Stimulated activated CD4-positive, alpha-beta T cell treated with anti-CD3 and anti-CD28 coated beads, Interleukin-12 subunit alpha, Interleukin-12 subunit beta, amount 100 ng/mL, for 4 hours (primary cell): ENCODE measurements around the gene MBD5.

Source experiments
- DNase-seq: peaks from one replicate; pipeline ENCODE4 v3.0.0-alpha.2; 2020

Gene MBD5

GRCh38 chr2:148130581-148130980, 109.7 kb downstream of the MBD5 start:
- no peak for DNase-seq

GRCh38 chr2:148132412-148132811, 111.5 kb downstream of the MBD5 start:
- no peak for DNase-seq

GRCh38 chr2:148135705-148136104, 114.8 kb downstream of the MBD5 start:
- no peak for DNase-seq

DNA sequence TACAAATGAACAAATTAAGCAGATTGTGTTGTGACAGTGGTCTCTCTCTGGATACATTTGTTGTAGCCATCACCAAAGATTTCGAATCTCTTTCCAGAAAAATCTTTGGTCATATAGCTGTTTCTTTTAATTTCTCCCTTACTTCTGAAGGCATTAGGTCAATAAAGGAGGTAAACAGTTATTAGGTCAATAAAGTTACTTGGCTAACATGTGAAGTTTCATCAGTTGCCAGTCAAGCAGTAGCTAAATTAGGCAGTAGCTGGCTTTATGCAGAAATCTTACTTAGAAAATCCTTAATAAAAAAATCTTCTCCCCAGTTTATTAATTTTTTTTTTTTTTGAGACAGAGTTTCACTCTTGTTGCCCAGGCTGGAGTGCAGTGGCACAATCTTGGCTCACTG, 115.5 kb downstream of the MBD5 start:
- DNase-seq: no peak

DNA sequence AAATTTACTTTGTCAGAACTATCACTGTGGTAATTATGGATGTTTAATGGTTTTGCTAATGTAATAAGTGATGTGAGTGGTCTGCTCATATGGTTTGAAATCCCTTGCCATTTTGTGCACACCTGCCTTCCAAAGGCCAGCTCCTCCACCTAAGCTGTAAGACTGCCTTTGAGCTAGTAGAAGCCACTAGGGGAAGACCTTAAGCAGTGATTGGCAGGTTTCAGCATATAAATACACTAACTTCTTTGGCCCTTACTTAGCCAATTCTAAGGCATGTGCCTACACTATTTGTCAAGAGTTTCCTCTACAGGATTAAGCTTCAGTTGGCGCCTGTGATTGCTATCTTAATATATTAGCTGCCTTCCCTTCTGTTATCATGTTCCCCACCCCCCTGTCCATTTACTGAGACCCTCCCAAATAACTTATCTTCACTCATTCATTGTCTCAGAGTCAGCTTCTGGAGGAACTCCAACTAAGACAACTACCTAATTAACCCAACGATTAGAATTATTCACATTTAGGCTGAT, 141.1 kb downstream of the MBD5 start:
- DNase-seq: no peak

- no peak for DNase-seq
Observed at GRCh38 chr2:148162871-148163270, 142.0 kb downstream of the MBD5 start.

DNA sequence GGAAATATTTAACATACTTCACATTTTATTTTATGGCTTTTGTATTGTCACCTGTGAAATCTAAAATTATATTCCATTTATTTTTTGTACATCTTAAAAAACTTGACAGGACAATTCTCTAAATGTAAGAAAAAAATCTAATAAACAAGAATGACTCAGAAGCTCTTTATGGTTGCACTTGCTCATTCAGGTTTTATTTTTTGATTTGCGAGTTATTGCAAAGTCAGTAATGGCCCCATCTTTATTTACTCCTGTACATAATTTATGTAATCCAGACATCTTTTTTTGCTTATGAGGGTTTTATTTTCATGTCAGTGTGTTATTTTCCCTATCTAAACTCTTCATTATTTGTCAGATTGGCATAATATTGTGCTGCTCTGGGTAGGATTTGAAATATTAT, 145.1 kb downstream of the MBD5 start:
- DNase-seq: no peak

- no peak for DNase-seq
Observed at GRCh38 chr2:148167241-148167766, 146.4 kb downstream of the MBD5 start.

- no peak for DNase-seq
Observed at GRCh38 chr2:148167855-148168254, 147.0 kb downstream of the MBD5 start.

DNA sequence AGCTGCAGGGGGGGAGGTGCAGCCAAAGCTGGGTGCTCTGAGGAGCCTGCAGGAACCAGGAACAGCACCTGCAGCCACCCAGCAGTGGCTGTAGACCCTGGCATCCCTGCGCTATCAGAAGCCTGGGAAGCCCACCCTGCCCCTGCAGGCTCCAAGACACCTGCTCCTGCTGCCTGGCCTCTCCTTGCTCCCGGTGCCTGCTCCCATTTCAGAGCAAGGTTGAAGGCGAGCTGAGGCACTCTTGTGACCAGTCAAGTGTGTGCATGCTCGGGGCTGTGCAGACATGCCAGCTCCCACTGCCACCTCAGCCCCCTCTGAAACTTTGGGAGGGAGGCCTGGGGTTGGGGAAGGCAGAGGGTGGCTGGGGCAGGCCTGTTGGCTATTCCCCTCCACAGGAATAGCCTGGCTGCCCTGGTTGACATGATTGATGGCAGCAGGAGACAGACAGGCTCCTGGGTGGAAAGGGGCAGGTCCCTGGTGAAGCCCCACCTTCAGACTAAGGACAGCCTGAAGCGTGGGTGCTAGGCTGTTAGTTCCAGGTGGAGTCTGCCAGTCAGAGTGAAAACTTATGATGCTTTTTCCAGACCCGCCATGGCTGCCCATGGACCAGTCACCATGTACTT, 151.4 kb downstream of the MBD5 start:
- DNase-seq: no peak

DNA sequence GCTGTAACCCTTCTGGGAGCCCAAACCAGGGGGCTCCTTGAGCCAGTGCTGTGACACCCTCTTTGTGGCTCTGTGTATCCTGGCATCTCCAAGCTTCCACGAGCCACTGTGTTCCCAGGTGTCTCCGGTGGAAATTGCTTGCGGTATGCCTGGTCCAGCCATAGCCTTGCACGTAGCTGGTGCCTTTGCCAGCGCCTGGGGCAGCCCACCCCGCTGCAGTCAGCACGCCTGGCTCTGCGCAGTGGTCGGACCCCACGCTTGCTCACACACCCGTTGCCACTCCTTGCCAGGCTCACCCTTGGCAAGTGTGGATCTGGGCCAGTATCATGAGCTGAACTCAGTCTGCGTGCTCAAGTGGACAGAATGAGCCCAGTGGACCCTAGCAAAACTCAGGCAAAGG, 152.3 kb downstream of the MBD5 start:
- no peak for DNase-seq

DNA sequence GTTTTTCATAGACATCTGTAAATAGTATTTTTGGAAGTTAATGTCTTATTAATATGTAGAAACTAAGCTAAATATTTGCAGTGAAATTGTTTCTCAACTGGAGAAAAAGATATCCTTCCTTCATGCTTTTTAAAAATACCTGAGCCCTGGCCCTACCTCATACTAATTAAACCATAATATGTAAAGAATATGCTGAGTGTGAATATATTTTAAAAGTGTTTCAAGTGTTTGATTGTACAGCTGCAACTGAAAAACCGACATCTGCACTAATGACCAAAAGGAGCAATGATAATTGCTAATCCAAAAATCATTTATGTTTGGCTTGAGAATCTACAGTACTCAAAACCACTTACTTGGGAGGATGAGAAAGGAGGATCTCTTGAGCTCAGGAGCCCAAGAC, 156.7 kb downstream of the MBD5 start:
- DNase-seq: no peak

DNA sequence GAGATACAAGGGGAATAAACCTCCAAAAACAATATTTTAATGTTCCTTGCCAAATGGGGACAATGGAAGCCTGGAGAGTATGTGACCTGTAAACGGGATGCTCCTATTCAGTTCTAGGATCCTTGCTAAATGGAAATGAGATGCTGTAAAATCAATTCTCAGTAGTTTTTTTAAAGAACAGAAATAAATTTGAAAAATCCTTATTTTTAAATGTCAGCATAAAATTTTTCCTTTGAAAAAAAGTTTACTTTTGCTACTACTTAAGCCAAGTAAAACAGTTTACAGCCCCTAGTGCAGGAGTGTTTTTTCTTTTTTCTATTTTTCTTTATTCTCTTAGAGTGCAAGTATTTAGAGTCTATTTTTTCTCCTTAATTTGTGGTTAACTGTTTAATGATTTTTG, 158.8 kb downstream of the MBD5 start:
- DNase-seq: no peak

DNA sequence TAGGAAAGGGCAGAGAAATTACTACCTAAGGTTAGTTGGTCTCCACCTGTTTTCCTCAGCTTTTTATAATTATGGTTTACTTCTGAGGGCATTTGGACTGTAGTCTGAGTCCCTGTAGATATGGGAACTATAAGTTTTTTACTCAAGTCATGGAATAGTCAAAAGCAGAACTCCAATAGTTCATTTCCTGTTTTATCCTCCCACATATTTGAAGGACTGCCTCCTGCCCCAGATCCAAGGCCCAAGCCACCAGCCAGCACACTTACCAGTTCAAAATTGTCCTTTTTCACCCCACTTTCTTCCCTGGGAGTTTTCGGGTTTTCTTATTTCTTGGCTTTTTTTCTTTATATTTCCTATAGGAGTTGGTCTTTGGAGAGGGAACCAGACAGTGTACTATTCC, 164.1 kb downstream of the MBD5 start:
- DNase-seq: no peak

DNA sequence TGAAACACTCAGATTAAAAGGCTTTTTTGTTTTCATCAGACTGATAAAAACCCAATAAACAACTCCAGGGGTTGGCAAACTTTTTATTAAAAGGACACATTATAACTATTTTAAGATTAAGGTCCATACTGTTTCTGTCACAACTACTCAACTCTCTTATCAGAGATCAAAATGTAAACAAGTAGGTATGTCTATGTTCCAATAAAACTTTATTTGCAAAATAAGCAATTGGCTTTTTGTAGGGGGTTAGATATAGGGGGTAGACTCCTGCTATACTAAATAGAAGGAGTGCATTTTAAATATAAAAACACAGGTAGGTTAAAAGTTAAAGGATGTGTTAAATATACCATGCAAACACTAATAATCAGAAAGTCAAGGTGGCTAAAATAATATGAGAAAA, 174.0 kb downstream of the MBD5 start:
- DNase-seq: no peak

- DNase-seq: peak; percentile 33
Observed at GRCh38 chr2:148201075-148202004, 180.4 kb downstream of the MBD5 start.

DNA sequence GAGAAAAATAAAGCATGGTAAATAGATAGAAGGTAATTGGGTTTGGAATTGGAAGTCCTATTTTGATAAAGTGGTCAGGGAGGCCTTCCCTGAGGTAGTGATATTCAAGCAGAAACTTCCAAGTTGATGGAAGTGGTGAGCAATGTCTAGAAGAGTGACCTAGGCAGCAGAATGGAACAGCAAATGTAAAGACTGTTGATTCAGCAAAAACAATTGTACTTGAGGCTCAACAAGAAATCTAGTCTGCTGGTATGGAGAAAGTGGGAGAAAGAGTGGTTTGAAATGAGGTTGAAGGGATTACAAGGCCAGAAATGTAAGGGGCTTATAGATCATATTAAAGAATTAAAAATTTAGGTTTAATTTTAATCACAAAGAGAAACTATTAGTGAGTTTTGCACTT, 181.3 kb downstream of the MBD5 start:
- DNase-seq: no peak

DNA sequence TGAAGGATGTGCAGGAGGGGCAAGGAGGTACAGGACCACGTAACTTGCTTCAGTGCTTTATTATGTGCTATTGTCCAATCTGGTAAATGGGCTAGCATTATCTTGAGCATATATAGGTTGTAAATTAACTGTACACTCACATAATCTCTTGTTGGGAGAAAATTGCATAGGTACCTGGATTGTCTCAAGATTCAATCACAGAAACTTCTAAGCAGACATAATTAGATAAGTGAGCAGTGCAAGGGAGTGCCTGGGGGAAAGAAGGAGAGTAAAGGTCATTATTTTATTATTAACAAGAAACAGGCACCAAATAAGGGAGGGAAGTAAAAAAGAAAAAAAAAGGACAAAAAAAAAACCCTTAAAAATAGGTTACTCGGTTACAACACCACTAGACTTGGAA, 186.2 kb downstream of the MBD5 start:
- no peak for DNase-seq

DNA sequence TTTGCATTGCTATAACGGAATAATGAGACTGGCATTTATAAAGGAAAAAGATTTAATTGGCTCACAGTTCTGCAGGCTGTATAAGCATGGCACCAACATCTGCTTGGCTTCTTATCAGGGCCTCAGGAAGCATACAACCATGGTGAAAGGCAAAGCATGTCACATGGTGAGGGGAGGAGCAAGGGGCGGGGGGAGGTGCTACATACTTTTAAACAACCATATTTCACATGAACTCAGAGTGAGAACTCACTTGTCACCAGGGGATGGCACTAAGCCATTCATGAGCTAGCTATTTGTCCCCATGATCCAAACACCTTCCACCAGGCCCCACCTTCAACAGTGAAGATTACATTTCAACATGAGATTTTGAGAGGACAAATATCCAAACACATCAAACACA, 188.7 kb downstream of the MBD5 start:
- DNase-seq: no peak

- no peak for DNase-seq
Observed at GRCh38 chr2:148218326-148219075, 197.6 kb downstream of the MBD5 start.

DNA sequence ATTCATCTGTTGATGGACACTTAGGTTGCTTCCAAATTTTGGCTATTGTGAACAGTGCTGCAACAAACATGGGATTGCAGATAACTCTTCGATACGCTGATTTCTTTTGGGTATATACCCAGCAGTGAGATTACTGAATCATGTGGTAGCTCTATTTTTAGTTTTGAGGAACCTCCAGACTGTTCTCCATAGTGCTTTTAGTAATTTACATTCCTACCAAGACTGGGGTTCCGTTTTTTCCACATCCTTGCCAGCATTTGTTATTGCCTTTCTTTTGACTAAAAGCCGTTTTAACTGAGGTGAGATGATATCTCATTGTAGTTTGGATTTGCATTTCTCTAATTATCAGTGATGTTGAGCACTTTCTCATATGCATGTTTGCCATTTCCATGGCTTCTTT, 200.3 kb downstream of the MBD5 start:
- DNase-seq: no peak

GRCh38 chr2:148221926-148222325, 201.0 kb downstream of the MBD5 start:
- no peak for DNase-seq

GRCh38 chr2:148231858-148232257, 211.0 kb downstream of the MBD5 start:
- no peak for DNase-seq
